K562 (cell line): ENCODE measurements around the gene BNC2. TPM values are rescaled to one million over a fixed set of nuclear protein-coding genes. Genes with fewer than 3 reads are reported as not detected.

Source experiments
- ATAC-seq: fragments of 200-7000 bp; cut with Tn5 transposase; 3 replicates; pipeline ENCODE4 v1.9.1; 2020; ENCODE audit warnings: moderate library complexity
- BruUV-seq: library from RNA; stranded (reverse); fragments of 400-500 nt; replicated peaks from 2 replicates; lab custom pipeline; 2021; lab: Mats Ljungman, UMichigan
- CTCF ChIA-PET: fragments of 300-600 bp; formaldehyde crosslinking; extraction: SDS; loops from one replicate; lab custom pipeline; 2021; ENCODE audit warnings: low intra/inter-chr PET ratio; lab: Yijun Ruan, JAX
- POLR2A ChIA-PET: fragments of 300-600, 350-650 bp; sonication (Branson Sonifier 250); formaldehyde crosslinking; extraction: SDS; loops from one replicate; lab custom pipeline; 2021; ENCODE audit warnings: antibody characterized with exemption, inconsistent platforms; lab: Yijun Ruan, JAX
- DNase-seq, 4 experiments: peaks; one replicate each; pipeline versions ENCODE4 v3.0.0 to v3.0.0-alpha.2; 2011 to 2018; ENCODE audit warnings: low spot score in 3 of 4, mixed read lengths in 3 of 4; ENCODE audit errors: extremely low read depth in 1 of 4
- FAIRE-seq: peaks from 2 replicates; lab custom pipeline; 2011; peaks lifted over from hg19 to GRCh38; lab: Jason Lieb, UNC
- H2AFZ ChIP-seq: 2 replicates; pipeline ENCODE4 v1.6.0; 2011; ENCODE audit warnings: low read depth, low read length, control low read depth, inconsistent platforms
- H3K27ac ChIP-seq: fragments of 200-600 bp; 3 replicates; pipeline ENCODE4 v1.8.0; 2011; ENCODE audit warnings: low read depth, mild to moderate bottlenecking, control low read depth, inconsistent platforms, low read length, moderate library complexity, mixed read lengths; ENCODE audit errors: extremely low read depth
- H3K27me3 ChIP-seq, 2 experiments: fragments of 300-600 bp in 1 of 2; 2 replicates in 1 of 2; 3 replicates in 1 of 2; pipeline versions ENCODE4 v1.6.0 to v1.8.0; 2011; ENCODE audit warnings: inconsistent platforms in 2 of 2, low read length in 2 of 2, mild to moderate bottlenecking in 1 of 2, mixed read lengths in 1 of 2, moderate library complexity in 1 of 2; ENCODE audit not compliant: control insufficient read depth in 2 of 2, insufficient read depth in 2 of 2
- H3K36me3 ChIP-seq: fragments of 300-600 bp; 3 replicates; pipeline ENCODE4 v1.8.0; 2011; ENCODE audit warnings: mild to moderate bottlenecking, low read length, inconsistent platforms; ENCODE audit not compliant: control insufficient read depth, insufficient read depth
- H3K4me1 ChIP-seq, 2 experiments: fragments of 200-600 bp in 1 of 2; replicated peaks in 1 of 2; 2 replicates in 1 of 2; 3 replicates in 1 of 2; pipeline versions ENCODE4 v1.5.1 to v1.8.0; 2011; ENCODE audit warnings: inconsistent platforms in 2 of 2, low read length in 2 of 2, mild to moderate bottlenecking in 1 of 2, mixed read lengths in 1 of 2, moderate library complexity in 1 of 2; ENCODE audit not compliant: control insufficient read depth in 2 of 2, insufficient read depth in 2 of 2
- H3K4me2 ChIP-seq: 2 replicates; pipeline ENCODE4 v1.6.1; 2011; ENCODE audit warnings: low read length, control low read depth, inconsistent platforms, mixed read lengths; ENCODE audit not compliant: insufficient read depth
- H3K4me3 ChIP-seq: fragments of 200-600 bp; sonication (generic), shearing (Covaris generic); 2 replicates; pipeline ENCODE4 v1.5.1; 2016; ENCODE audit warnings: control low read depth, inconsistent platforms
- H3K79me2 ChIP-seq: fragments of 200-600 bp; 3 replicates; pipeline ENCODE4 v1.8.0; 2011; ENCODE audit warnings: low read length, inconsistent platforms; ENCODE audit not compliant: control insufficient read depth, insufficient read depth
- H3K9ac ChIP-seq, 2 experiments: 2 replicates each; pipeline versions ENCODE4 v1.6.0 to v1.6.1; 2011; ENCODE audit warnings: low read depth in 2 of 2, low read length in 2 of 2, control low read depth in 1 of 2, inconsistent platforms in 1 of 2, mild to moderate bottlenecking in 1 of 2, mixed read lengths in 1 of 2; ENCODE audit not compliant: insufficient read depth in 1 of 2
- H3K9me1 ChIP-seq: one replicate; pipeline ENCODE4 v1.6.0; 2011; ENCODE audit warnings: inconsistent platforms, mild to moderate bottlenecking, low read length, moderate library complexity; ENCODE audit not compliant: control insufficient read depth, insufficient read depth
- H3K9me3 ChIP-seq: replicated peaks from 2 replicates; pipeline ENCODE4 v1.5.1; 2011; ENCODE audit warnings: low read depth, low read length, inconsistent platforms; ENCODE audit not compliant: control insufficient read depth, insufficient read depth
- H4K20me1 ChIP-seq: replicated peaks from 2 replicates; pipeline ENCODE4 v1.6.1; 2011; ENCODE audit warnings: low read length, inconsistent platforms, mixed read lengths; ENCODE audit not compliant: control insufficient read depth, insufficient read depth
- ARID3A ChIP-seq: IDR thresholded peaks from 2 replicates; pipeline ENCODE4 v1.6.1; 2012; ENCODE audit warnings: low read depth, low read length, improper control_type of control experiment, borderline replicate concordance
- BCOR ChIP-seq: fragments of 450-650 bp; IDR thresholded peaks from 2 replicates; pipeline ENCODE4 v1.6.1; 2016
- DDX20 ChIP-seq: fragments of 450-650 bp; IDR thresholded peaks from 2 replicates; pipeline ENCODE4 v1.6.1; 2016; ENCODE audit warnings: missing genetic modification characterization, low read depth, mild to moderate bottlenecking, missing compliant biosample characterization, moderate library complexity
- MTA3 ChIP-seq: fragments of 450-650 bp; formaldehyde crosslinking; IDR thresholded peaks from 2 replicates; pipeline ENCODE4 v1.6.1; 2017; ENCODE audit warnings: mild to moderate bottlenecking, borderline replicate concordance
- MYBL2 ChIP-seq, 2 experiments: fragments of 450-650 bp in 1 of 2; sonication (generic) in 1 of 2; formaldehyde crosslinking in 1 of 2; IDR thresholded peaks; 2 replicates each; pipeline versions ENCODE4 v1.6.1 to v1.8.1; 2017 to 2022; ENCODE audit warnings: borderline replicate concordance in 1 of 2, inconsistent platforms in 1 of 2, low read depth in 1 of 2, mild to moderate bottlenecking in 1 of 2, missing genetic modification reagents in 1 of 2, moderate library complexity in 1 of 2
- PRDM10 ChIP-seq: fragments of 450-650 bp; IDR thresholded peaks from 2 replicates; pipeline ENCODE4 v1.6.1; 2018; ENCODE audit not compliant: partially characterized antibody
- RAD51 ChIP-seq: fragments of 450-650 bp; IDR thresholded peaks from 2 replicates; pipeline ENCODE4 v1.7.1; 2016; ENCODE audit warnings: low read depth, mild to moderate bottlenecking, borderline replicate concordance
- RFX5 ChIP-seq: IDR thresholded peaks from 2 replicates; pipeline ENCODE4 v1.6.1; 2011; ENCODE audit warnings: low read depth, mild to moderate bottlenecking, improper control_type of control experiment, low read length
- TBP ChIP-seq: optimal IDR thresholded peaks from 2 replicates; pipeline ENCODE3; 2011; ENCODE audit warnings: low read depth, low read length, improper control_type of control experiment
- THAP12 ChIP-seq: fragments of 250-450 bp; sonication (Bioruptor Pico); IDR thresholded peaks from 2 replicates; pipeline ENCODE4 v1.9.0; 2021; ENCODE audit warnings: mild to moderate bottlenecking, inconsistent platforms
- ZC3H4 ChIP-seq: sonication (generic); formaldehyde crosslinking; IDR thresholded peaks from 2 replicates; pipeline ENCODE4 v1.9.0; 2021; ENCODE audit warnings: missing genetic modification reagents, borderline replicate concordance
- ZFP1 ChIP-seq: fragments of 450-650 bp; formaldehyde crosslinking; IDR thresholded peaks from 2 replicates; pipeline ENCODE4 v1.4.0; 2020; ENCODE audit warnings: mild to moderate bottlenecking, mixed read lengths
- ZNF212 ChIP-seq: fragments of 450-650 bp; formaldehyde crosslinking; IDR thresholded peaks from 2 replicates; pipeline ENCODE4 v1.4.0; 2020; ENCODE audit warnings: mild to moderate bottlenecking
- WGBS: fragments of 100-300 bp; shearing (Covaris generic); methylation state at CpG from one replicate; pipeline ENCODE4 v1.1.6; 2016; ENCODE audit warnings: low coverage, mixed read lengths; ENCODE audit not compliant: insufficient coverage; ENCODE audit errors: missing lambda C conversion rate; 5-methylcytosine and 5-hydroxymethylcytosine counted together
- in situ Hi-C: fragments of 300-500 bp; cut with MboI; formaldehyde crosslinking; loops from 4 replicates; pipeline ENCODE4 v1.15.0; 2018; ENCODE audit warnings: inconsistent platforms, mixed read lengths
- intact Hi-C: fragments of 100-400 bp; cut with micrococcal nuclease; formaldehyde crosslinking; loops from 2 replicates; pipeline ENCODE4 v1.14.2; 2022
- polyA plus RNA-seq, 8 experiments: library from polyadenylated mRNA; depleted of rRNA in 4 of 8; stranded (reverse) in 5 of 8; unstranded in 3 of 8; fragments of >200 nt; fragmentation: Nextera tagmentation in 2 of 8; fragmentation: Illumina TruSeq in 1 of 8; extraction: Ambion mirVana in 2 of 8; extraction: Trizol in 1 of 8; gene quantifications; 2 replicates each; pipeline versions ENCODE4 v1.2.1 to v1.2.3, GENCODE V29; 2011 to 2014; ENCODE audit warnings: inconsistent platforms in 1 of 8, missing spikeins in 1 of 8
- total RNA-seq, 7 experiments: library from RNA; depleted of rRNA in 6 of 7; stranded (reverse); fragments of >200 nt in 6 of 7; fragmentation: Illumina TruSeq in 2 of 7; extraction: Trizol in 2 of 7; gene quantifications; 2 replicates each; pipeline versions ENCODE4 v1.2.1 to v1.2.3, GENCODE V29; 2011 to 2021; ENCODE audit warnings: low replicate concordance in 1 of 7

Gene BNC2
- total and polyA plus RNA-seq, 9 of the 15 experiments (the other 6 are each of a cell fraction or from before 2014, with no cell fraction given): not detected

DNA sequence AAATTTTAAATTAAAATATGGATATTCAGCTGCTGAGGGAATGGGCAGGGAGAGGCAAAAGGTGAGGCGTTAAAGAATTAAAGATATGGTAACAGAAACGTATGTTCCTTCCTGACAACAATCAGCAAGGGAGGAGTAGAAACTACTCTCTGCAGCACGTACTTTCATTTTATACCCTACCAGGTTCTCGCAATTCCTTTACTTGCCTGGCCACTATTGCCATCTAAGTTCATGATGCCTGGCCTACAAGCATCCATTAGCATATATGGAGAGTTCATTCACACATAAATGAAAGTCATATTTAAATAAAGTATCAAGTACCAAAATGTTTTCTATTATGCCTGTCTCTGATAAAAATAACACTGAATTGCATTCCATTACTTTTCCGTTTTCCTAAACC, 125.1 kb downstream of the BNC2 start:
- no peak overlapping the region for H2AFZ ChIP-seq
- intact Hi-C loops: no loop called here
- CTCF ChIA-PET: no interaction called here
- no peak overlapping the region for H3K4me3 ChIP-seq
- H3K27me3 ChIP-seq: no peaks in the 10 kb centered on the region
- POLR2A ChIA-PET: no interaction called here
- FAIRE-seq (no peak), DNase-seq (no peak), ATAC-seq (no peak)
- H3K27ac ChIP-seq: no peak overlapping the region
- no peaks in the 10 kb centered on the region for H3K36me3 ChIP-seq
- TF ChIP-seq ZFP1 (CRISPR knock-in tag): no peak
- no peak for TF ChIP-seq TBP
- TF ChIP-seq RFX5: no peak
- no peak for TF ChIP-seq PRDM10
- no peak for TF ChIP-seq BCOR
- TF ChIP-seq THAP12: no peak
- no peak for TF ChIP-seq ZNF212
- TF ChIP-seq ZC3H4 (CRISPR knock-in tag): no peak
- TF ChIP-seq MYBL2 (IDR thresholded peaks at IDR 0.05; ENCODE audit: low read depth): no peak
- no peak for TF ChIP-seq MYBL2 (CRISPR knock-in tag; IDR thresholded peaks at IDR 0.05; ENCODE audit: borderline replicate concordance)
- TF ChIP-seq MTA3: no peak
- TF ChIP-seq RAD51: no peak
- no peak for TF ChIP-seq ARID3A
- no peak for TF ChIP-seq DDX20 (tag)
- no peak overlapping the region for H3K4me2 ChIP-seq
- H3K9me3 ChIP-seq: no peaks in the 10 kb centered on the region
- no peaks in the 10 kb centered on the region for H3K79me2 ChIP-seq
- WGBS: 0% methylated on average over 5 of the region's 5 CpGs
- no peaks in the 10 kb centered on the region for H3K9me1 ChIP-seq
- BruUV-seq: no TSS peak
- no peaks in the 10 kb centered on the region for H4K20me1 ChIP-seq
- no peaks in the 10 kb centered on the region for H3K4me1 ChIP-seq
- H3K9ac ChIP-seq: no peak overlapping the region
- in situ Hi-C loops: no loop called here
